Spleen (tissue), 7 donors: ENCODE measurements around the gene BACH2.

ENCODE experiments used
- POLR2AphosphoS5 ChIP-seq, 3 donors: sonication (generic); formaldehyde crosslinking; IDR thresholded peaks; one replicate each; pipeline ENCODE4 v1.5.1; 2017; ENCODE audit warnings: antibody characterized with exemption in 3 of 3
- TF ChIP-seq, protein P1 (sequence below), 11 experiments: fragments of 200-600 bp in 7 of 11; fragments of 450-650 bp in 4 of 11; sonication (generic) in 4 of 11; IDR thresholded peaks in 8 of 11; conservative IDR thresholded peaks in 3 of 11; 1 replicate in 7 of 11; 2 replicates in 4 of 11; pipeline versions ENCODE4 v1.4.0 to v1.8.0; 2016 to 2021; ENCODE audit warnings: antibody characterized with exemption in 11 of 11, inconsistent platforms in 4 of 11, mild to moderate bottlenecking in 1 of 11
- donor health status: DM: no; HTN: no; CAD: no; lungs with moderate emphysema.
- donor health status: DM: no; HTN: no; CAD: no.
- donor health status: DM: no; HTN: no; CAD: no.

GRCh38 chr6:90107371-90107770 lies 189.3 kb downstream of the BACH2 start:
- no peak for TF ChIP-seq POLR2AphosphoS5 (IDR thresholded peaks at IDR 0.05)
- TF ChIP-seq, protein P1, sequence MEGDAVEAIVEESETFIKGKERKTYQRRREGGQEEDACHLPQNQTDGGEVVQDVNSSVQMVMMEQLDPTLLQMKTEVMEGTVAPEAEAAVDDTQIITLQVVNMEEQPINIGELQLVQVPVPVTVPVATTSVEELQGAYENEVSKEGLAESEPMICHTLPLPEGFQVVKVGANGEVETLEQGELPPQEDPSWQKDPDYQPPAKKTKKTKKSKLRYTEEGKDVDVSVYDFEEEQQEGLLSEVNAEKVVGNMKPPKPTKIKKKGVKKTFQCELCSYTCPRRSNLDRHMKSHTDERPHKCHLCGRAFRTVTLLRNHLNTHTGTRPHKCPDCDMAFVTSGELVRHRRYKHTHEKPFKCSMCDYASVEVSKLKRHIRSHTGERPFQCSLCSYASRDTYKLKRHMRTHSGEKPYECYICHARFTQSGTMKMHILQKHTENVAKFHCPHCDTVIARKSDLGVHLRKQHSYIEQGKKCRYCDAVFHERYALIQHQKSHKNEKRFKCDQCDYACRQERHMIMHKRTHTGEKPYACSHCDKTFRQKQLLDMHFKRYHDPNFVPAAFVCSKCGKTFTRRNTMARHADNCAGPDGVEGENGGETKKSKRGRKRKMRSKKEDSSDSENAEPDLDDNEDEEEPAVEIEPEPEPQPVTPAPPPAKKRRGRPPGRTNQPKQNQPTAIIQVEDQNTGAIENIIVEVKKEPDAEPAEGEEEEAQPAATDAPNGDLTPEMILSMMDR (IDR thresholded peaks at IDR 0.05 in 8 of 11, conservative IDR thresholded peaks at IDR 0.05 in 3 of 11): no peak
